SU-DHL-6 (cell line): ENCODE results near the gene ABHD2.

Source experiments
- CTCF ChIP-seq: fragments of 200-600 bp; sonication (generic); IDR thresholded peaks from one replicate; pipeline ENCODE4 v1.5.1; 2017; ENCODE audit warnings: antibody characterized with exemption, mild to moderate bottlenecking, low read length, moderate library complexity; ENCODE audit not compliant: insufficient read depth, poor library complexity, severe bottlenecking
- EZH2phosphoT487 ChIP-seq: fragments of 200-600 bp; sonication (generic), shearing (Covaris generic); conservative IDR thresholded peaks from 2 replicates; pipeline ENCODE4 v1.6.1; 2018; ENCODE audit warnings: mild to moderate bottlenecking, antibody characterized with exemption, low read length, moderate library complexity, mixed read lengths

- TF ChIP-seq EZH2phosphoT487 (no peak), CTCF (no peak)
Observed at GRCh38 chr15:89110060-89110459, 21.8 kb downstream of the ABHD2 start.
